HEK293 (cell line): ENCODE data around the gene NR3C2.

Experiments used
- CTCF ChIP-seq: fragments of 450-650 bp; formaldehyde crosslinking; IDR thresholded peaks from 2 replicates; pipeline ENCODE4 v1.5.1; 2016; ENCODE audit warnings: missing biosample characterization, missing genetic modification characterization
- ZBTB26 ChIP-seq: fragments of 450-650 bp; formaldehyde crosslinking; optimal IDR thresholded peaks from 2 replicates; pipeline ENCODE3; 2016; ENCODE audit warnings: missing biosample characterization, mild to moderate bottlenecking, missing genetic modification characterization
- ZNF24 ChIP-seq: fragments of 450-650 bp; formaldehyde crosslinking; IDR thresholded peaks from 2 replicates; pipeline ENCODE4 v1.5.1; 2016; ENCODE audit warnings: missing biosample characterization, missing genetic modification characterization
- ZNF501 ChIP-seq: fragments of 450-650 bp; formaldehyde crosslinking; IDR thresholded peaks from 2 replicates; pipeline ENCODE4 v1.5.1; 2016; ENCODE audit warnings: missing biosample characterization, missing genetic modification characterization
- ZNF660 ChIP-seq: fragments of 450-650 bp; IDR thresholded peaks from 2 replicates; pipeline ENCODE4 v1.5.1; 2018; ENCODE audit warnings: missing biosample characterization, mild to moderate bottlenecking, missing genetic modification characterization
- ZNF776 ChIP-seq: fragments of 450-650 bp; formaldehyde crosslinking; IDR thresholded peaks from 2 replicates; pipeline ENCODE4 v1.5.0; 2017; ENCODE audit warnings: missing biosample characterization, missing genetic modification characterization, borderline replicate concordance
- TF ChIP-seq, protein P1 (sequence below): fragments of 450-650 bp; formaldehyde crosslinking; conservative IDR thresholded peaks from 2 replicates; pipeline ENCODE4 v1.5.1; 2016; ENCODE audit warnings: low read depth, missing biosample characterization, missing genetic modification characterization
- TF ChIP-seq, protein P2 (sequence below): fragments of 450-650 bp; formaldehyde crosslinking; IDR thresholded peaks from 2 replicates; pipeline ENCODE4 v1.5.1; 2016; ENCODE audit warnings: missing biosample characterization, missing genetic modification characterization

GRCh38 chr4:148200960-148201359, 241.3 kb downstream of the NR3C2 start:
- no peak for TF ChIP-seq ZBTB26
- no peak for TF ChIP-seq CTCF (tag by site-specific recombination)
- no peak for TF ChIP-seq ZNF660 (tag by site-specific recombination)
- TF ChIP-seq ZNF501 = no peak
- TF ChIP-seq ZNF776 (tag by site-specific recombination) = no peak
- TF ChIP-seq, protein P1, sequence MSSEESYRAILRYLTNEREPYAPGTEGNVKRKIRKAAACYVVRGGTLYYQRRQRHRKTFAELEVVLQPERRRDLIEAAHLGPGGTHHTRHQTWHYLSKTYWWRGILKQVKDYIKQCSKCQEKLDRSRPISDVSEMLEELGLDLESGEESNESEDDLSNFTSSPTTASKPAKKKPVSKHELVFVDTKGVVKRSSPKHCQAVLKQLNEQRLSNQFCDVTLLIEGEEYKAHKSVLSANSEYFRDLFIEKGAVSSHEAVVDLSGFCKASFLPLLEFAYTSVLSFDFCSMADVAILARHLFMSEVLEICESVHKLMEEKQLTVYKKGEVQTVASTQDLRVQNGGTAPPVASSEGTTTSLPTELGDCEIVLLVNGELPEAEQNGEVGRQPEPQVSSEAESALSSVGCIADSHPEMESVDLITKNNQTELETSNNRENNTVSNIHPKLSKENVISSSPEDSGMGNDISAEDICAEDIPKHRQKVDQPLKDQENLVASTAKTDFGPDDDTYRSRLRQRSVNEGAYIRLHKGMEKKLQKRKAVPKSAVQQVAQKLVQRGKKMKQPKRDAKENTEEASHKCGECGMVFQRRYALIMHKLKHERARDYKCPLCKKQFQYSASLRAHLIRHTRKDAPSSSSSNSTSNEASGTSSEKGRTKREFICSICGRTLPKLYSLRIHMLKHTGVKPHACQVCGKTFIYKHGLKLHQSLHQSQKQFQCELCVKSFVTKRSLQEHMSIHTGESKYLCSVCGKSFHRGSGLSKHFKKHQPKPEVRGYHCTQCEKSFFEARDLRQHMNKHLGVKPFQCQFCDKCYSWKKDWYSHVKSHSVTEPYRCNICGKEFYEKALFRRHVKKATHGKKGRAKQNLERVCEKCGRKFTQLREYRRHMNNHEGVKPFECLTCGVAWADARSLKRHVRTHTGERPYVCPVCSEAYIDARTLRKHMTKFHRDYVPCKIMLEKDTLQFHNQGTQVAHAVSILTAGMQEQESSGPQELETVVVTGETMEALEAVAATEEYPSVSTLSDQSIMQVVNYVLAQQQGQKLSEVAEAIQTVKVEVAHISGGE (tag by site-specific recombination) = no peak
- TF ChIP-seq ZNF24 (tag by site-specific recombination) = no peak
- TF ChIP-seq, protein P2, sequence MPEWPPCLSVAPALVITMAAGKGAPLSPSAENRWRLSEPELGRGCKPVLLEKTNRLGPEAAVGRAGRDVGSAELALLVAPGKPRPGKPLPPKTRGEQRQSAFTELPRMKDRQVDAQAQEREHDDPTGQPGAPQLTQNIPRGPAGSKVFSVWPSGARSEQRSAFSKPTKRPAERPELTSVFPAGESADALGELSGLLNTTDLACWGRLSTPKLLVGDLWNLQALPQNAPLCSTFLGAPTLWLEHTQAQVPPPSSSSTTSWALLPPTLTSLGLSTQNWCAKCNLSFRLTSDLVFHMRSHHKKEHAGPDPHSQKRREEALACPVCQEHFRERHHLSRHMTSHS = no peak
